Neural cell (in vitro differentiated cells): ENCODE results near the gene ORC2. TPM values are rescaled to one million over a fixed set of nuclear protein-coding genes. Genes with fewer than 3 reads are reported as not detected.
A peak's percentile ranks its signal among the peaks of the same experiment; 100 is the strongest.

ENCODE experiments used
- H2AFZ ChIP-seq: fragments of 200-600, 300-800 bp; sonication (generic), shearing (Covaris generic); 2 replicates; pipeline ENCODE4 v1.6.0; 2014; ENCODE audit warnings: low read depth, mild to moderate bottlenecking, antibody characterized with exemption, low read length, moderate library complexity
- H3F3A ChIP-seq: fragments of 200-600 bp; shearing (Covaris generic); 2 replicates; pipeline ENCODE4 v1.6.1; 2016; ENCODE audit warnings: mild to moderate bottlenecking, moderate library complexity, mixed read lengths, antibody characterized with exemption, low read length; ENCODE audit not compliant: insufficient read depth, poor library complexity, severe bottlenecking
- H3K27ac ChIP-seq: fragments of 200-600, 300-800 bp; sonication (generic), shearing (Covaris generic); 2 replicates; pipeline ENCODE4 v1.5.1; 2014; ENCODE audit warnings: mild to moderate bottlenecking, low read length, moderate library complexity
- H3K27me3 ChIP-seq: fragments of 300-800, 200-600 bp; sonication (generic), shearing (Covaris generic); 2 replicates; pipeline ENCODE4 v1.6.0; 2014; ENCODE audit warnings: mild to moderate bottlenecking, low read depth, low read length, moderate library complexity; ENCODE audit not compliant: insufficient read depth
- H3K36me3 ChIP-seq: fragments of 300-800, 200-600 bp; sonication (generic), shearing (Covaris generic); 2 replicates; pipeline ENCODE4 v1.5.1; 2014; ENCODE audit warnings: mild to moderate bottlenecking, antibody characterized with exemption, low read length, moderate library complexity; ENCODE audit not compliant: insufficient read depth
- H3K4me2 ChIP-seq: fragments of 300-800, 200-600 bp; sonication (generic), shearing (Covaris generic); 2 replicates; pipeline ENCODE4 v1.6.0; 2014; ENCODE audit warnings: mild to moderate bottlenecking, low read length
- H3K4me3 ChIP-seq: fragments of 300-800, 200-600 bp; sonication (generic), shearing (Covaris generic); 2 replicates; pipeline ENCODE4 v1.5.1; 2014; ENCODE audit warnings: mild to moderate bottlenecking, low read length, moderate library complexity
- H3K79me2 ChIP-seq: fragments of 200-600 bp; shearing (Covaris generic); replicated peaks from 2 replicates; pipeline ENCODE4 v1.6.0; 2014; ENCODE audit warnings: mild to moderate bottlenecking, low read length, moderate library complexity; ENCODE audit not compliant: insufficient read depth
- H3K9ac ChIP-seq: fragments of 300-800, 200-600 bp; sonication (generic), shearing (Covaris generic); 2 replicates; pipeline ENCODE4 v1.6.1; 2016; ENCODE audit warnings: mild to moderate bottlenecking, low read length, mixed read lengths
- H3K9me2 ChIP-seq: fragments of 200-600 bp; shearing (Covaris generic); 2 replicates; pipeline ENCODE4 v1.6.1; 2016; ENCODE audit warnings: mild to moderate bottlenecking, low read length, mixed read lengths; ENCODE audit not compliant: insufficient read depth
- H3K9me3 ChIP-seq: fragments of 200-600, 300-800 bp; sonication (generic), shearing (Covaris generic); 2 replicates; pipeline ENCODE4 v1.6.1; 2016; ENCODE audit warnings: mild to moderate bottlenecking, mixed run types, low read length, moderate library complexity, mixed read lengths
- H4K20me1 ChIP-seq: fragments of 200-600 bp; shearing (Covaris generic); 2 replicates; pipeline ENCODE4 v1.6.1; 2016; ENCODE audit warnings: mild to moderate bottlenecking, mixed run types; ENCODE audit not compliant: insufficient read depth
- CTCF ChIP-seq: fragments of 450-650 bp; IDR thresholded peaks from 2 replicates; pipeline ENCODE4 v1.5.1; 2014; ENCODE audit warnings: antibody characterized with exemption, mild to moderate bottlenecking, moderate library complexity; ENCODE audit not compliant: poor library complexity, severe bottlenecking
- EP300 ChIP-seq: fragments of 450-650 bp; conservative IDR thresholded peaks from 2 replicates; pipeline ENCODE4 v1.6.1; 2014; ENCODE audit warnings: antibody characterized with exemption, mild to moderate bottlenecking, moderate library complexity; ENCODE audit not compliant: poor library complexity, severe bottlenecking
- EZH2 ChIP-seq: fragments of 200-600, 300-800 bp; shearing (Covaris generic), sonication (generic); IDR thresholded peaks from 2 replicates; pipeline ENCODE4 v1.6.1; 2014; ENCODE audit warnings: antibody characterized with exemption, low read length, borderline replicate concordance, mild to moderate bottlenecking; ENCODE audit not compliant: insufficient read depth, poor library complexity, severe bottlenecking
- MXI1 ChIP-seq: fragments of 450-650 bp; conservative IDR thresholded peaks from 2 replicates; pipeline ENCODE4 v1.6.1; 2014; ENCODE audit warnings: antibody characterized with exemption, mild to moderate bottlenecking; ENCODE audit not compliant: poor library complexity, severe bottlenecking
- POLR2AphosphoS5 ChIP-seq: IDR thresholded peaks from 2 replicates; pipeline ENCODE4 v1.6.1; 2012
- RAD21 ChIP-seq: fragments of 450-650 bp; conservative IDR thresholded peaks from 2 replicates; pipeline ENCODE4 v1.6.1; 2014; ENCODE audit warnings: antibody characterized with exemption, mild to moderate bottlenecking, moderate library complexity
- REST ChIP-seq: IDR thresholded peaks from 2 replicates; pipeline ENCODE4 v1.6.1; 2012; ENCODE audit warnings: borderline replicate concordance
- SMC3 ChIP-seq: fragments of 450-650 bp; conservative IDR thresholded peaks from 2 replicates; pipeline ENCODE4 v1.6.1; 2014; ENCODE audit warnings: antibody characterized with exemption, mild to moderate bottlenecking, moderate library complexity; ENCODE audit not compliant: poor library complexity
- TAF1 ChIP-seq: IDR thresholded peaks from 2 replicates; pipeline ENCODE4 v1.6.1; 2012; ENCODE audit warnings: low read depth
- polyA minus RNA-seq: library from RNA; depleted of rRNA, polyadenylated mRNA; stranded (reverse); fragments of >200 nt; gene quantifications from 2 replicates; pipeline ENCODE4 v1.2.3, GENCODE V29; 2014
- polyA plus RNA-seq: library from polyadenylated mRNA; depleted of rRNA; stranded (reverse); fragments of >200 nt; gene quantifications from 2 replicates; pipeline ENCODE4 v1.2.3, GENCODE V29; 2014

ORC2 gene
- polyA plus RNA-seq, result 14.8 and 17.2 TPM in 2 replicates
- 23.6 and 24.1 TPM in 2 replicates for polyA minus RNA-seq

GRCh38 chr2:200963124-200963917, at the start of gene ORC2:
Gene ORC2 (minus strand): TSS chr2:200963660. CDS start chr2:200958123, 5,537 bp downstream.
- Histone ChIP-seq H3K79me2 (peaks cover 20% of the 10 kb centered on the region), H3K9ac (peak within 1 kb of the TSS; percentile 76), H3K27ac (peak within 1 kb of the TSS; percentile 75), H3K27me3 (no peaks in the 10 kb centered on the region), H4K20me1 (no peaks in the 10 kb centered on the region), H3K36me3 (no peaks in the 10 kb centered on the region), H2AFZ (peak within 1 kb of the TSS; percentile 73), H3K9me2 (no peaks in the 10 kb centered on the region), H3K4me2 (peak within 1 kb of the TSS; percentile 87), H3K9me3 (no peaks in the 10 kb centered on the region), H3K4me3 (peak within 1 kb of the TSS; percentile 83), H3F3A (no peaks in the 10 kb centered on the region)
- peak; percentile 79 for TF ChIP-seq SMC3
- peak; percentile 37 for TF ChIP-seq EP300
- TF ChIP-seq TAF1, result no peak
- TF ChIP-seq POLR2AphosphoS5, result peak; percentile 82
- peak; percentile 62 for TF ChIP-seq RAD21
- TF ChIP-seq CTCF, result peak; percentile 90
- peak; percentile 97 for TF ChIP-seq MXI1
- no peak for TF ChIP-seq EZH2
- TF ChIP-seq REST, result no peak

GRCh38 chr2:201008296-201008829, 44.9 kb upstream of the ORC2 start:
- Histone ChIP-seq H3K4me3 (no peak overlapping the region), H3K4me2 (no peak overlapping the region), H3K9ac (no peak overlapping the region), H3K9me2 (no peaks in the 10 kb centered on the region), H3K27ac (no peak overlapping the region), H3K36me3 (no peaks in the 10 kb centered on the region), H4K20me1 (no peaks in the 10 kb centered on the region), H3K27me3 (no peaks in the 10 kb centered on the region), H3K9me3 (no peaks in the 10 kb centered on the region), H3K79me2 (no peaks in the 10 kb centered on the region), H3F3A (no peaks in the 10 kb centered on the region), H2AFZ (no peak overlapping the region)
- TF ChIP-seq MXI1, result no peak
- TF ChIP-seq EZH2, result no peak
- no peak for TF ChIP-seq REST
- no peak for TF ChIP-seq RAD21
- no peak for TF ChIP-seq SMC3
- TF ChIP-seq EP300, result no peak
- TF ChIP-seq TAF1, result no peak
- no peak for TF ChIP-seq POLR2AphosphoS5
- TF ChIP-seq CTCF, result no peak
